Measurements from ENCODE around the gene PIP5KL1.

DNA sequence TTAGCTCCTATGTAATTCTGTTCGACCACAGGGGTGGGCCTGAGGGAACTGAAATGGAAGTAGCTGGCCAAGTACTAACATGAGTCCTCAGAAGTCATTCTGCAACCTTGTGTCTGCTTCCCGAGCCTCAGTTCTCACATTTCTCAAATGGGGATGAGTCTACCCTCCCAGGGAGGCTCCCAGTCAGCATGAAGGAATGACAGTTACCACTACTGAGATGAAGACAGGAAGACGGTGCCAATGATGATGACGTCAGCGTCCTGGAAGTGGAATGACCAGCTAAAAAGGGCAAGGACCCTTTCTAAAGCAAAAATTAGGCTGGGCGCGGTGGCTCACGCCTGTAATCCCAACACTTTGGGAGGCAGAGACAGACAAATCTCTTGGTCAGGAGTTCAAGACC is 6.8 kb downstream of the PIP5KL1 start:
- TF ChIP-seq HDGF (IDR thresholded peaks at IDR 0.05; ENCODE audit: borderline replicate concordance) (no peak), ARNT (IDR thresholded peaks at IDR 0.05) (no peak), BHLHE40 (IDR thresholded peaks at IDR 0.05; ENCODE audit: borderline replicate concordance) (no peak), FOXK2 (IDR thresholded peaks at IDR 0.05) (no peak), TARDBP (IDR thresholded peaks at IDR 0.05) (no peak), ELF4 (IDR thresholded peaks at IDR 0.05) (no peak)
